ENCODE measurements around the gene SUFU.

The SUFU gene

DNA sequence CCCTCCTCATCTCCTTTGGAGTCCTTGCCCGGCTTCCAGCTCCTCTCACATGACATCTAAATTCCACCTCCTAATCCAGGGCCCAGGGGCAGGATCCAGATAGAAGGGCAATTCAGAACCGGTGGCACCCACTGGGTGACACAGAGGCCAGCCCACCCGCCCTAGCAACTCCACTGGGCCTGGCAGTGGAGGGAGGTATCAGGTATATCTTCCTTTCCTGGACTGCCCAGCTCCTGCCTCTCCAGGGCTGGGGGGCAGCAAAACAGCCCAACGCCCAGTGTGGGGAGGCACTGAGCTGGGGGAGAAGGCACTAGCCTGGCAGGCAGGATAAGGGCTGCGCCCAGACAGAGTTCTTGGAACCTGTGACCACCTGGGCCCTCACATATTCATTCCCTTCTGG lies 130.1 kb downstream of the SUFU start:
- no peak for FAIRE-seq

GRCh38 chr10:102634686-102635085 lies 130.9 kb downstream of the SUFU start:
- DNase-seq (ENCODE audit: insufficient read length, low spot score) (no peak), FAIRE-seq (no peak)
- TF ChIP-seq PAX5 (IDR thresholded peaks at IDR 0.05; ENCODE audit: insufficient read depth, low read length, severe bottlenecking) (no peak), SPI1 (IDR thresholded peaks at IDR 0.05; ENCODE audit: low read depth, low read length) (no peak), TAF1 (IDR thresholded peaks at IDR 0.05; ENCODE audit: low read depth, low read length) (no peak), POLR2A (IDR thresholded peaks at IDR 0.05; ENCODE audit: low read depth, low read length) (no peak)

More for the DNA sequence above, 130.1 kb downstream of the SUFU start:
- DNase-seq (ENCODE audit: insufficient read length, low spot score) = no peak
- TF ChIP-seq PAX5 (IDR thresholded peaks at IDR 0.05; ENCODE audit: insufficient read depth, low read length, severe bottlenecking) = no peak
- TF ChIP-seq TAF1 (IDR thresholded peaks at IDR 0.05; ENCODE audit: low read depth, low read length) = no peak
- TF ChIP-seq POLR2A (IDR thresholded peaks at IDR 0.05; ENCODE audit: low read depth, low read length) = no peak
- no peak for TF ChIP-seq POLR2AphosphoS5 (IDR thresholded peaks at IDR 0.05; ENCODE audit: low read depth, low read length)
- no peak for TF ChIP-seq SPI1 (IDR thresholded peaks at IDR 0.05; ENCODE audit: low read depth, low read length)

- DNase-seq (ENCODE audit: insufficient read length, low spot score) (no peak), FAIRE-seq (peak; percentile 62)
- TF ChIP-seq TAF1 (IDR thresholded peaks at IDR 0.05; ENCODE audit: low read depth, low read length) = no peak
- TF ChIP-seq SPI1 (IDR thresholded peaks at IDR 0.05; ENCODE audit: low read depth, low read length) = 0 out of 2 replicates have a peak, but pooled peaks have one; percentile 10
Observed at GRCh38 chr10:102635377-102635776, 131.6 kb downstream of the SUFU start.

DNA sequence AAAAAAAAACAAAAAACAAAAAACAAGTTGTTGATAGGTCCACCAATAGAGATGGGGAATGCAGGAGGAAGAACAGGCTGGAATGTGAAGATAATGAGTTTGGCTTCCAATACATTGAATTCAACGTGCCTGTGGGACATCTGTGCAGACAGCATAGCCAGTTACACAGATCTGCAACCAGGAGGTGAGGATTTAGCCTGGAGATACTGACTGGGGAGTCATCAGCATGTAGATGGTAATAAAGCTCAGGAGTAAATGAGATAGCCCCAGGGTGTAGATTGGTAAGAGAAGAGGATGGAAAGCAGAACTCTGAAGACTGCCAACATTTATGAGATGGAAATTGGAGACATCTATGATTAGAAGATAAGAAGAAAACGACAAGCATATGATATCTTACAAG lies 135.8 kb downstream of the SUFU start:
- DNase-seq (ENCODE audit: insufficient read length, low spot score) = no peak
- no peak for FAIRE-seq
- TF ChIP-seq TAF1 (IDR thresholded peaks at IDR 0.05; ENCODE audit: low read depth, low read length) (no peak), SPI1 (IDR thresholded peaks at IDR 0.05; ENCODE audit: low read depth, low read length) (no peak), POLR2A (IDR thresholded peaks at IDR 0.05; ENCODE audit: low read depth, low read length) (no peak), POLR2AphosphoS5 (IDR thresholded peaks at IDR 0.05; ENCODE audit: low read depth, low read length) (no peak), POU2F2 (IDR thresholded peaks at IDR 0.05; ENCODE audit: low read depth, low read length) (no peak), PAX5 (IDR thresholded peaks at IDR 0.05; ENCODE audit: insufficient read depth, low read length, severe bottlenecking) (no peak)

- no peak for FAIRE-seq
- no peak for TF ChIP-seq POU2F2 (IDR thresholded peaks at IDR 0.05; ENCODE audit: low read depth, low read length)
- no peak for TF ChIP-seq SPI1 (IDR thresholded peaks at IDR 0.05; ENCODE audit: low read depth, low read length)
- no peak for DNase-seq (ENCODE audit: insufficient read length, low spot score)
Observed at GRCh38 chr10:102641402-102641801, 137.6 kb downstream of the SUFU start.

DNA sequence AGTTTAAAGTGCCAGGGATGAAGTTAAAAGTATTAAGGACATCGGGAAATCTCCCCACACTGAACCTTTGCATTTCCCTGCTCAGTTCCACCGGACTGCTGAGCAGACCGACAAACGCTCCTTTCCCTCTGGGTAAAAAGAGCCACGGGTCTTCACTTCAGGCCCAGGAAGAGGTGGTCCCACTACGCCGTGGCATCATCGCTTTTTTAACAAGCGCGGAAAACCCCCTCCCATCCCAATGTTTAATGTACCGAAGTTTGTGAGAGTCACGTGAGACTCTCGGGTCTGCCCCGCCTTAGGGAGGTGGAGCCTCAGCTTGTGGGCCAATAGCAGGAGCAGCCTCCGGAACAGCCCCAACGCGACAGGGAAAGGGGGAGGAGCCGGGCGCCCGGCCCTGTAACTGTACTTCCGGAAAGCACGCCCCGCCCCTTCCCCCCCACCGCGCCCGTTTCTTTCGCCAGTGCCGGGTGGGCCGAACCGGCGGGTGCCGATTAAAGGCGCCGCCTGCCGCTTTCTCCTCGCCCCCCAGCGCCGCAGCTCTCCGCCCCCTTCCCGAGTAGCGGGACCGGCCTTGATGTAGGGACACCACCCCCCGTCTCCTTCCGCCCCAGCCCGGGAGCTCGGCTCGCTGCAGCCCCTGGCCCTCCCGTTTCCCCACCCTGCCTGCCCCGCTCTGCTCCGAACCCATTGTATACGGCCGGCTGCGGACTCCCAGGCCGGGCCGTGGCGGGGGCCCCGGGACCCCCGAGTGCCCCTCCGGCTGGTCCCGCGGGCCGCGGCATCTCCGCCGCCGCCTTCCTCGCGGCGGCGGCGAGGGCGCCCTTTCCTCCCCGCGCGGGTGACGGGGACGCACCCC lies 138.3 kb downstream of the SUFU start:
- TF ChIP-seq SPI1 (IDR thresholded peaks at IDR 0.05; ENCODE audit: low read depth, low read length) (no peak), POLR2A (IDR thresholded peaks at IDR 0.05; ENCODE audit: low read depth, low read length) (no peak; the same call in 1 of the 2 replicates), POU2F2 (IDR thresholded peaks at IDR 0.05; ENCODE audit: low read depth, low read length) (no peak; the same call in 1 of the 2 replicates), TAF1 (IDR thresholded peaks at IDR 0.05; ENCODE audit: low read depth, low read length) (no peak), POLR2AphosphoS5 (IDR thresholded peaks at IDR 0.05; ENCODE audit: low read depth, low read length) (no peak), PAX5 (IDR thresholded peaks at IDR 0.05; ENCODE audit: insufficient read depth, low read length, severe bottlenecking) (no peak)
- DNase-seq (ENCODE audit: insufficient read length, low spot score) (peak; percentile 79), FAIRE-seq (peak; percentile 97)

GRCh38 chr10:102642736-102643335 lies 139.1 kb downstream of the SUFU start:
- FAIRE-seq (no peak), DNase-seq (ENCODE audit: insufficient read length, low spot score) (no peak)
- TF ChIP-seq POLR2AphosphoS5 (IDR thresholded peaks at IDR 0.05; ENCODE audit: low read depth, low read length) = no peak
- no peak for TF ChIP-seq POLR2A (IDR thresholded peaks at IDR 0.05; ENCODE audit: low read depth, low read length)
- no peak for TF ChIP-seq TAF1 (IDR thresholded peaks at IDR 0.05; ENCODE audit: low read depth, low read length)
- no peak for TF ChIP-seq POU2F2 (IDR thresholded peaks at IDR 0.05; ENCODE audit: low read depth, low read length)
- no peak for TF ChIP-seq SPI1 (IDR thresholded peaks at IDR 0.05; ENCODE audit: low read depth, low read length)
- no peak for TF ChIP-seq PAX5 (IDR thresholded peaks at IDR 0.05; ENCODE audit: insufficient read depth, low read length, severe bottlenecking)

GRCh38 chr10:102643336-102644065 lies 139.7 kb downstream of the SUFU start:
- DNase-seq (ENCODE audit: insufficient read length, low spot score) (no peak), FAIRE-seq (peak; percentile 45)
- no peak for TF ChIP-seq POLR2AphosphoS5 (IDR thresholded peaks at IDR 0.05; ENCODE audit: low read depth, low read length)
- no peak for TF ChIP-seq POU2F2 (IDR thresholded peaks at IDR 0.05; ENCODE audit: low read depth, low read length)
- TF ChIP-seq SPI1 (IDR thresholded peaks at IDR 0.05; ENCODE audit: low read depth, low read length) = no peak
- TF ChIP-seq PAX5 (IDR thresholded peaks at IDR 0.05; ENCODE audit: insufficient read depth, low read length, severe bottlenecking) = no peak
- no peak for TF ChIP-seq POLR2A (IDR thresholded peaks at IDR 0.05; ENCODE audit: low read depth, low read length)
- TF ChIP-seq TAF1 (IDR thresholded peaks at IDR 0.05; ENCODE audit: low read depth, low read length) = no peak

DNA sequence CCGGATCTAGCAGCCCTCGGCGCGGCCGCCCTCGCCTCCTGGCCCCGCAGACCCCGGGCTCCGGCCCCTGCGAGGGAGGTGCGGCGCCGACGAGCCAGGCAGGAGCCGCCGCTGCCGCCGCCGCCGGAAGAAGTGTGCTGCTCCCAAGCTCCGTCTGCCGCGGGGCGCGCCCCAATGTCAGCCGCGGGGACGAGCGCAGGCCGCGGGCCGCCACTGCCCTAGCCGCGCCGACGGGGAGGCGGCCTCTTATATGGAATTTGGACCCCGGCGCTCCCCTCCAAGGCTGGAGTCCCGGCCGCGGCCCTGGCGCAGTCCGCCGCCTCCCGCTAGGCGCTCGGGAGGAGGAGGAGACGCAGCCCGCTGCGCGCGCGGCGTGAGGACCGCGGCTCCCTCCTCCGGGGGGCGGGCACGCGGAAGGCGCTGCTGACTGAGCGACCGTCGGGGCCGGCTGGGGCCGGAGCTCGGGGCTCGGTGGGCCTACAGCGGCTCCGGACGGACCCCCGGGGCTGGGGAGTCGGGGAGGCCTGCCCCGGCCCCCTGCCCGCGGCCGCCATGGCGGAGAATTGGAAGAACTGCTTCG lies 140.4 kb downstream of the SUFU start, which contains the start of gene TRIM8:
Gene TRIM8, plus strand, starts transcription at position 414 of the 580 bp plus-strand sequence. Its CDS starts 139 bp downstream, at position 553.
- DNase-seq (ENCODE audit: insufficient read length, low spot score) (no peak), FAIRE-seq (no peak)
- TF ChIP-seq POLR2AphosphoS5 (IDR thresholded peaks at IDR 0.05; ENCODE audit: low read depth, low read length) = 0 out of 2 replicates have a peak, but pooled peaks have one; percentile 21
- no peak for TF ChIP-seq POLR2A (IDR thresholded peaks at IDR 0.05; ENCODE audit: low read depth, low read length)

Measured in GM12891 (cell line).